ENCODE data around the gene SULF2.

The SULF2 gene

DNA sequence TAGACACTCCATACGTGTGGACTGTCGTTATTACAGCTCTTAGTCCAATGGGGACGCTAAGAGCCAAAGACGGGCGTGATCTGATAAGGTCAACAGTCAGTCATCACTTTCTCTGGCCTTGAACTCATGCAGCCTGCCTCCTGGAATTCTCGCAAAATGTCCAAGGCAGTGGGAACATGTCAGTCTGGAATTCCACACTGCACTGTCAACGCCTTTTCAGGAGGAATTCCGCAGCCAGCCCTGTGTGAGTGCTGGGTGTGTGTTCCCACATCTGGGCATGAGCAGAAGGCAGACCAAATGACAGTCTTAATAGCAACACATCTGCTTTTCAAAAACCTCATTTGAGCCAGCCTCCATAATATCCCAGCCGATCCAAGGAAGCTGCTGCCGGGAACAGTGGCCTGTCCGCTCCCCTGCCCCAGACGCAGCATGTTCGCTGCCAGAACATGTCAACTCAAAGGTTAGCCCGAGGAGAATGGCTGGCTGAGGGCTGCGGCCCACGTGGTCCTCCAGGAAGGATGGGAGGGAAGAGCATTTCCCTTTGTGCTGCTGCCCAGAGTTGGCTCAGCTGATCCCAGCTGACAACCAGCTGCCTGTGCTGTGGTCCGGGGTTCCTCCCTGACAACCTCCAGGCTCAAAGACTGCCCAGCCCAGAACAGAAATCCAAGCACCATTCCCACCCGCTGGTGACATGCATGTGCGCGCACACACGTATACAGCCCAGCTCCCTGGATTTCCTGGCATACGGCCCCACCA is 103.1 kb downstream of the SULF2 start:
- no peak for DNase-seq

DNA sequence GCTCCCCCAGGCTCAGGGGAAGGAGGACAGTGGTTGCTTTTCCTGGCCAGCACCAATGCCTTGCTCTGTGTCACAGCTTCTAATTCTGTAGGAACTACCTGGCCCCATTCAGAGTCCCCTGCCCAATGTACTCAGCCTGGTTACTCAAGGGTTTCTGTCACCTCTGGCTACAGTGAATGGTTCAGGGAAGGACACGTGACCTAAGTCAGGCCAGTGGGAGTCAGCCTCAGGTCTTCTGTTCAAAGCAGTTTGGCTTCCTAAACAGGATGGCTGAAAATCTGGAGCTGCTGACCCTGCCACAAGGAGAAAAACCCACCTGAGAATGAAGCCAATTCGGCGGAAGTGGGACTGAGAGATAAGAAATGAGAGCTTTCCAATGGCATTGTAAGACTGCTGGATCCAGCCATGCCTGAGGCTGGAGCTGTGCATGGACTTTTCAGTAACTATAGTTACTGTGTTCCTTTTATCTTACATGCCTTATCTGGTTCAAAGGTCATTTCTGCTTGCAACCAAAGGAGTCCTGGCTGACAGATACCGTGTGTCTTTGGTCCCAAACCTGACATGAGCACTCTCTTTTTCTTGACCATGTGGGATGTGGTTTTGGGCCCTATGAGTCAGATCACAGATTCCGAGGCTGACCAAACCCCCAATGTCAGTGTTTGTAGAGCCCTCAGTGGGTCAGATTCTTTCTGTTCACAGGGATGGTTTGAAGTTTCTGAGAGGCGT is 104.3 kb downstream of the SULF2 start:
- DNase-seq, result no peak

DNA sequence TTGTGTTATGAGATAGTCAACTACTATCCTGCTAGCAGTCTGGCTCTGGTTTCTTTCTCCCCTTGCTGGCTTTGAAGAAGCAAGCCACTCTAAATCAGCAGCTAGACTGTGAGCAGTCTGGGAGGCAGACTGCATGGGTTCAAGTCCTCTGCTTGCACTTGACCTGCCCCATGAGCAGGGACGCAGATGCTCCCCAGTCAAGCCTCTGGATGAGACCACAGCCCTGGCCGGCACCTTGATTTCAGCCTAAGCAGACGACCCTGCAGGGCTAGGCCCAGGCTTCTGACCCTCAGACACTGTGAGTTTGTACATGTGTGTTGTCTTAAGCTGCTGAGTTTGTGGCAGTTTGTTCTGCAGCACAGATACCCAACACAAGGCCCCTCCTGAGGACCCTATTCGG is 105.8 kb downstream of the SULF2 start:
- no peak for DNase-seq

DNA sequence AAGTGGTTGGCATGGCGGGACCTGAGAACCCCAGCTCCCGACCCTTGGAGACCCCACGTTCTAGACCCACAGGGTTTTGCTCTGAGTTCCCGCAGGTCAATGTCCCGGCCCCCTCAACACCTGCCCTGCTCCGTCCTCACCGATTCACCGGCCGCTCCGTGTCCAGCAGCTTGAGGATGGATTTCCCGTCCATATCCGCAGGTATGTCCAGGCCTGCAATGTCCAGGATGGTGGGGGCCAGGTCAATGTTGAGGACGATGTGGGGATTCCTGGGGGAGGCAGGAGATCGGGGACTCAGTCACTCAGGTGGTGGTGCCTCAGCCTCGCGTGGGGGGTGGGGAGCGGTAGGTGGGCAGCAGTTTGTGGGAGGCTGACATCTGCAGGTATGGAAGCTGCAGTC is 106.7 kb downstream of the SULF2 start:
- DNase-seq, result peak; percentile 47

DNA sequence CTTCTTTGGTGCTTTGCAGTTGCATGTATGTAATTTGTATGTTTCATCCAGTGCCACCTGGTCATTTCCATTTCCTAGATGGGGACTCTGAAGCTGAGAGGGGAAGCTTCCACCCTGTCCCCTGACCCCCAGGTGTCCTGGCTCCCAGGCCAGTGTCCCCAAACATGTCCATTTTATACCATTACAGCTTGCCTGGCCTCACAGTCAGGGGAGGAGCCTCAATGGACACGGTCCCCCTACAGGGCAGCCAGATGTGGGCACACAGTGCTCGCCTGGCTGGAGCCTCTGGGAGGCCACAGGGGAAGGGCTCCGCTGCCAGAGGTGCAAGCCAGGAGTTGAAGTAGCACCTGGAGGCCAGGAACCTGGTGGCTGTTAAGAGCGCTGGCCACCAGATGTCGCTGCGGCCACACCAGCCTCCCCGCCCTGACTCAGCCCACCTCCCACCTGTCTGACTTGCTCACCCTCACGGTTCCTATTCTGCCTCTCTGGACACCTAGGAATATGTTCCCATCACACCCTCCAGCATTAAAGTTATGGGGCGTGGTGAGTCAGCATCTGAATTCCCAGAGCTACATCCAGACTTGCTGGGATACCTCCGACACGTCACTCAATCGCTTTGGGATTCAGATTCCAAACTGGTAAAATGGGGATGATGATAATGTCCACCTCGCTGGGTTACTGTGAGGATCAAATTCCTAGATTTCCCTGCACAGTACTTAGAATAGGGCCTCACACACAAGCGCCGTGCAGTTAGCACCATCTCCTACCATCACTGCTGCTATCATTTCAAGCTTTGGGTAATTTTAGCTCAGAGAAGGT is 107.4 kb downstream of the SULF2 start:
- DNase-seq, result peak; percentile 87

DNA sequence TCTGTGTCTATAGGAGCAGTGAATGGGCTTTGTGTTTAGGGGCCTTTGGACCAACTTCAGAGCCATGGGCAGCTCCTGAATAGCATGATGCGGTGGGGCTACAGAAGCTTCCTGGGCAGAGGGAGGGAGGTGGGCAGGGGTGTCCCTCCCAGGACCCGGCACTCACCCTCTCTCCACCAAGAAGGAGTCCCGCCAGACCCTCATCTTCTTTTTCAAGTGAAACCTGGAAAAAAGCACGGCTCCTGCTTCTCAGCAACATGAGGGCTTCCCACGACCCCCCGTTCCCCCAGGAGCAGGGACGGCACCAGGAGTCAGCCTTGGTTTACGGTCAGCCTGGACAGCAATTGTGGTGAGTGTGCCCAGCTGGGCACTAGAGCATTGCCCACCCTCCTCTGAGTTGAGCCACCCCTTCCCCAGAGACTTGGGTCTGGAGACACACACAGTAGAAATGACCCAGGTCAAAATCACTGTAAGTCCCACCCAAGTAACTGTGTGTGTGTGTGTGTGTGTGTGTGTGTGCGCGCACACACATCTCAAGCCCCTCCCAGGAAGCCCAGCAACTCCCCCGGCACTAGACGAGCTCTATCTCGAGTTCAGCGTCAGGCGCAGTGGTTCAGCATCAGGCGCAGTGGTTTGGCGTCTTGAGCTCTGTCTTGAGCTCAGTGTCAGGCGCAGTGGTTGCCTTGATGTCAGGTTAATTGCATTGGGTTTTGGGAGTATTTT is 108.2 kb downstream of the SULF2 start:
- no peak for DNase-seq

DNA sequence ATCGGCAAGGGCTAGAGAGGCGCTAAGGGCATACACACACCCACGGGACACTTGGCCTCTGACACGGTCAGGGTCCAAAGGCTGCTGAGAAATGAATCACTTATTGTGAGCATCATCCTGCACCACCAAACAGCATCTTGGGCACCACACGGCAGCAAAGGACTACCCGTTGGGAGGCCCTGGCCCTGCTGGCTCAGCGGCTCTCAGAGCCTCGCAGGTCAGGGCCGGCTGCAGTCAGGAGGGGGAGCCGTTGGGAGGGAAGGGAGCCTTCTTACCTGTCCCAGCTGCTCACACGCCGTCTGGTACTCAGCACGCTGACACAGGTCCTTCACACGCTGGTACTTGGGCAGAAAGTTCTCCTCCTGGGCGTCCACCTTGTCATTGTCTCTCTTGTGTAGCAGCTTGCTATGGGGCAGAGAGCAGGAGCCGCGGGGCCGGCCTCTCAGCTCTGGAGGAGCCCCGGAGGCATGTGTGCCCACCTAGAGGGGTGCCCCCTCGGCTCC is 109.0 kb downstream of the SULF2 start:
- peak; percentile 46 for DNase-seq

DNA sequence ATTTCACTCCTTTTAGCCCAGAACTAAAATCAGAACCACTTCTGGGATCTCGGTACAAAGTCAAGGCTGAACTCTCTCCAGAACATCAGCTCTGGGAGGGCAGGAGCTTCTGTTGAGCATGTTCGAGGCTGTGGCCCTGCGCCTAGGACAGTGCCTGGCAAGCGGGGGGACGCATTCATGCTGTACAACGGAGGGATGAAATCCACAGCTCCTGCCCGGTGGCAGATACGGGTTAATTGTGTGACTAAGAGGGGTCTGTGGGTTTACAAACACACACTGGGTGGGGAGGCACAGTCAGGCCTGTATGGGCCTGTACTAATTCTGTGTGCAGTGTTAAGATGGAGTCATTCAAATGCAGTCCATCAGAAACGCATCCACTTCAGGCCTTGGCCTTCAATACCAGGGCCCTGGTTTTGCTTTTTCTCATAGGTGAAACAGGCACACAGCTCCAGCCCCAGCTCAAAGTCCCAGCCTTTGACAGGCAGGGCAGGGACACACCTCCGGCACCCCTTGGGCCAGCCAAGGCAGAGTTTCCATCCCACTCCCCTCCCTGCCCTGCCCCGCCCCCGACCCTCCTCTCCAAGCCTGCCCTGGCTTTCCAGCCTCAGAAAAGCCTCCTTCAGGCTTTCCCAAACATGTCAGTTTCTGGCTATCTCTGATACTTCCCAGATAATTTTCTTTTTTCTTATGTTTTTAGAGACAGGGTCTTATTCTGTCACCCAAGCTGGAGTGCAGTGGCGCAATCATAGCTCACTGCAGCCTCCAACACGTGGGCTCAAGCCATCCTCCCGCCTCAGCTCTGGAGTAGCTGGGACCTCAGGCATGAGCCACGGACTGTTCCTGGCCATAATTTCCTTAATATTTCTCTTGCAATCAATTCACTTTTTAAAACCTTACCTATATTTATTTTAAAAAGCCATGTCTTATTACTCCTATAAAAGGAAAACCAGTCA is 109.8 kb downstream of the SULF2 start:
- DNase-seq, result peak; percentile 23

DNA sequence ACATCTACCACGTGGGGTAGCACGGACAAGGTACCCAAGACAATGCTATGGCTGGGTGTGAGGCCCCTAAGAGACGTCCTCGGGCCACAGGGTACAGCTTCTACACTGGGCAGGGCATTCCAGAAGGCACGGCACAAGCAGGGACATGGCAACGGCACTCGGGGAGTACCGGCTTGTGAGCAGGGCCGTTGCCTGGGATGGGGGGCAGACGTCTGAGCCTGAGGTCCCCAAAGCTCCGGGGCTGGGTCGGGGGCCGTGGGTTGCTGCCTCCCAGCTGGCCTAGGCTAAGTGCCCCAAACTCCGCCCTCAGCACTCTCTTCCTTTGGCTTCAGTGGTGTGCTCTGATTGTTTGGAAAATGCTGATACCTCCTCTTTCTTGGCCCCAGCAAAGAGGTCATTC is 110.6 kb downstream of the SULF2 start:
- peak; percentile 49 for DNase-seq

DNA sequence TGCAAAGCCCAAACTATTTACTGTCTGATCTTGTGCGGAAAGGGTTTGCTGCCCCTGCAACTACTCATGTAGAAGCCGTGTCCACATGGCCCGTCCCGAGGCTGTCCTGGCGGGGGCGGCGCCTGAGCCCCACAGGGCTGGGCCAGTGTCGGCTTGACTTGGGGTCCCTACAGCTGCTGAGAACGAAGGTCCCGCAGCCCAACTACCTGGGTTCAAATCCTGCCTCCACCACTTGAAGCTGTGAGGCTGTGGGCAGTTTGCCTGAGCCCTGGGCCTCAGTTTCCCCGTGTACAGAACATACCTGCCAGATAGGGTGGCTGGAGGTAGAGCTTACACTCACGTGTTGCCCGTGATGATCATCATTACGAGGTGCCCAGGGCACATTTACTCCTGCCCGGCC is 111.1 kb downstream of the SULF2 start:
- DNase-seq, result no peak

DNA sequence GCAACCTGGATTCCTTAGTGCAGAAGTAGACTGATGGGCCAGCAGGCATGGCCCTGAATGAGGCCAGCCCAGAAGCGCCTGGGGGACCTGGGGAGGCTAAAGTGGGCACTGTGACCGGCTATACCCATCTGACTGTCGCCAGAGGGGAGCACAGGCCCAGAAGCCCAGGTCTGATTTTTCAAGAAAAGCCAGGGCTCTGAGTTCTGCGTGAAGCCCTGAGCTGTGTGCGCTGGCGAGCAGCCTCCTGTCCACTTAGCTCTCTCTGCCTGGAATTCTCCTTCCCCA is 111.7 kb downstream of the SULF2 start:
- no peak for DNase-seq

DNA sequence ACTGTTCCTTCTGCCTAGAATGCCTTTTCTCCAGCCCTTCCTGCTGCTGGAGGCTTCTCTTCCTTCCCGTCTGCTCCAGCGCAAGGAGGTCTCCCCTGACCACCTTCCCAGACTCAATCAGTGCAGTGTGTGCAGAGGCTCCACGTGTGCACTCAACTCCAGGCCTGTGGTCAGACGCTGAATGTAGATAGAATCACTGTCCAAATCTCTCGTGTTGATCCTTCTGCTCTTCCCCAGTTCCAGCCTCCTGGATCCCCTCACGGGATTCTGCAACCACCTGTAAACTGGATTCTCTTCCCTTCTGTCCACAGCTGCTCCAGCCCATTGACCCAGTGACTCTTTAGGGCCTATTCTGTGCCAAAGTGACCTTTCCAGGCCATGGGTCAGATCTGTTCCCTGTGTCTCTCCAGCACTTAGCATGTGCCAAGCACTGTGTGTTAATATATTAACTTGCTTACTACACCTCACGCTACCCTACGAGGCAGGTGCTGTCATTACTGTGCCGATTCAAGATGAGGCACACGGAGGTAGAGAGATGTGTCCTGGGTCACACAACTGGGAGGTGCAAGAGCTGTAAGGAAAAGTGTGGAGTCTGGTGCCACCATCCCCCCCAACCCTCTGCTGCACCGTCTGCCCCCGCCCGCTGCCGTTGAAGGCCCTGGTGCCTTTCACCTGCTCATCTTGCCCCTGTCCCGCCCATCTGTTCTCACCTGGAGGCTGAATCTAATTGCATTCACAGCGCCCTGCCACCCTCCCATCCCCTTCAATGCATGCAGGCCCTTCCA is 112.2 kb downstream of the SULF2 start:
- DNase-seq, result peak; percentile 49

DNA sequence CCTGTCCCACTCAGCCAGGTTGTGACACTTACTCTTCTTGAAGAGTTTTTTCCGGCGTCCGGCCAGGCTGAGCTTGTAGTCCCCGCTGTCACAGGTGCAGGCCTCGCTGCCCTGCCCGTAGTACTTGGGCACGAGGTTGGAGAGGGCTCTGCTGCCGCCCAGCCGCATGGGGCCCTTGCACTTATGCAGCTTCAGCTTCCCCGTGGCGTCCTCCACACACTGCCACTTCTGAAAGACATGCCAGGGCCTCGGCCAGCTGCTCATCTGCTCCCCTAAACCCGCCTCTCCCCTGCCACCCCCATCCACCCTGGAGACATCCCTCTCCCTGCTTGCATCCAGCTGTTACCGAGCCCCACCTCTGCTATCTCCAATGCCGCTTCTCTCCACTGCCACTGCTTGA is 113.1 kb downstream of the SULF2 start:
- DNase-seq, result peak; percentile 52

DNA sequence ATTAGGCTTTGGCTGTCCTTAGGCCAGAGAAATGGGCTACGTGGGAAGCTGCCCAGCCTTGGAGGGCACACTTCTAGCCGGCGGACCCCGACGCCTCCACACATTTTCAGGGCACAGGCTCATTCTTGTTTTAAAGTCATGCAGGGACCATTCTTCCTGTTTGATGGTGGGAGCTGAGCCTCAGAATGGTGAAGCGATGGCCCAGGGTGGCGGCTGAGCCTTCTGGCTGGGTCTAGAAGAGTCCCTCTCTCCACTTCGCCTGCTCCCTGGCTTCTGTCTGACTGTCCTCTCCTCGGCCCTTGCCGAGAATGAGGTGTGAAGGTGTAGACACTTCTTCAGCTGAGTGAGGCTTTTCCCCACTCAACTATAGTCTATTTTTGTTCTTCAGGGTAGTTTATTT is 114.4 kb downstream of the SULF2 start:
- peak; percentile 49 for DNase-seq

DNA sequence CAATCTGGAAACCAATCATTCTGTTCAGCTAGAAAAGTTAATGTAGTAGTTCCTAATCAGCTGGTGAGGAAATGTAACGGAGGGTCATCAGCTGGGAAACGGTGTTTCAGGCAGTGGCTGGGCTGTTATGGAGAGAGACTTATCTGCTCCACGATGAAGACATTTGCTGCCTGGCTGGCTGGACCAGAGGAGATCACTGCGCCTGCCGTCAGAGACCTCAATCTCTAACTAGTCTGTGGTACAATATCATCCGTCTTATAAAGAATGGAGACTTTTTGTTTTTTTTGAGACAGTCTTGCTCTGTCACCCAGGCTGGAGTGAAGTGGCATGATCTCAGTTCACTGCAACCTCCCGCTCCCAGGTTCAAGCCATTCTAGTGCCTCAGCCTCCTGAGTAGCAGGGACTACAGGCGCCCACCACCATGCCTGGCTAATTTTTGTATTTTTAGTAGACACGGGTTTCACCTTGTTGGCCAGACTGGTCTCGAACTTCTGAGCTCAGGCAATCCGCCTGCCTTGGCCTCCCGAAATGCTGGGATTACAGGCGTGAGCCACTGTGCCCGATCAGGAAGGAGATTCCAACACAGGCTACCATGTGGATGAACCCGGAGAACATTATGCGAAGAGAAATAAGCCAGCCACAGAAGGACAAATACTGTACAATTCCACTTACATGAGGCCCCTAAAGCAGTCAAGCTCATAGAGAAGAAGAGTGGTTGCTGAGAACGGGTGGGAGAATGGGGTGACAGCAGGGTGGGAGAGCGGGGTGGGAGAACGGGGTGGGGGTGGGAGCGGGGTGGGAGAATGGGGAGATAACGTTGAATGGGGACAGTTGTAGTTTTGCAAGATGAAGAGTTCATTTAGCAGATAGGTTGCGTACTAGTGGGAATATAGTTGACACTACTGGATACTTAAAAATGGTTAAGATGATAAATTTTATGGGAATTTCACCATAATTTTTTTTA is 115.1 kb downstream of the SULF2 start:
- no peak for DNase-seq

DNA sequence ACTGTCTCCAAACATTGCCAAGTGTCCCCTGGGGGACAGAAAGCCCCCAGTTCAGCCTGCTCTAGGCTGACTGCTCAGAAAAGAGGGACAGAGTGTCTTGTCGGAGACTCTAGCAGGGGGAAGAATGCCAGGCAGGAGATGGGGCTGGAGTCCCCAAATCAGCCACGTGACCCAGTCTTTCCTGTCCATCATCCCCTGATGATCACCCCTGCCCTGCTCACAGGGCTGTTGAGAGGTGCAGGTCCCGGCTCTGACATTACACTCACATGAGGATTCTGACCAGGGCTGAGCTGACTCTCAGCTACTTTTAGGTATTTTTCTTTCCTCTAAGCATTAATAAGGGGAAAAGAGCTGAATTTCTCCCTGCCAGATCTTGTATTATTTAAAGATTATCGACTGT is 115.8 kb downstream of the SULF2 start:
- peak; percentile 40 for DNase-seq

DNA sequence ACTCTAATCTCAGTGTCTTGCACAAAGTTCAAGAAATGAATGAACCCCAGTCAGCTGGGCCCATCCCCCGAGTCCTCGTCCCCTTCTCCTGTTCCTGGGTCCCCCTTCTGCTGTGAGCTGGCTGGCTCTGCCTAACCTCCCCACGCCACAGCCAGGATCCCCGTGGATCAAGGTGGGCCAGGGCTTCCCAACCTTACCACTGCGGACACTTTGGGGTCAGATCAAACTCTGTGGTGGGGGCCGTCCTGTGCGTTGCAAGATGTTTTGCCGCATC is 116.2 kb downstream of the SULF2 start:
- DNase-seq, result no peak

DNA sequence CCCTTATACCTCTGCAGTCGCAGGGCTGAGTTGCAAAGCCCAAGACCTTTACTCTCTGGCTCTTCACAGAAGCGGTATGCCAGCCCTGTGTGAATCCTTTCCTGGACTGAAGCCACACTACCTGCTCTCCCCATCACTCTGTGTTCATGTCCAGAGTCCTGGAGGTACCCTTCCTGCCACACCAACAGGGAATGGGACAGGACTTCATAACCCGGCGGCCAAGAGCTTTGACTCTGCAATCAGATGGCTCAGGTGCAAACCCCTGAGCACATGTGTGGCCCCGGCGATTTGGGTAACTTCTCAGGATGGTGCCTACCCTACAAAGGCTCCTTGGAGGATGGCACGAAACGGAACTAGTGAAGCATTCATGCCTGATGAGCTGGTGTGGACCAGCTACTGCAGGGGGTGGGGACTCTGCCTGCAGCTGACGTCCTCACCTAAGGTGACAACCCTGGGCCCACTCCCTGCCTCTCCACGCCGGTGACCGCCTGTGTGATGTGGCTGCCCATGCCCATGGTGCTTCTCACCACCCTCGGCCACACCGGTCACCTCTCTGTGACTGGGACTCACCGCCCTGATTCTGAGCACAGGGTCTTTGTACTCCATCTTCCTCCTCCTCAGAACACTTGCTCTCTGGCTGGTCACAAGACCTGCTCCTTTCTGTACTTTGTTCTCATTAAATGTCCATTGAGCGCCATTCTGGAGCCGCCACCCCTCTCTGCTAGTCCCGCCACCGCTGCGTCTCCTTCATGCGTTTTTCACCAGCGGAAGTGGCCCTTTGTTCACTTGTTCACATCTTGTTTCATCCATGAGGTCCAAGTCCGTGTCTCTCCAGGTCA is 116.7 kb downstream of the SULF2 start:
- DNase-seq, result no peak

Measured in activated CD8-positive, alpha-beta memory T cell treated with anti-CD3 and anti-CD28 coated beads, Interleukin-2, amount 50 U/mL, for 48 hours (primary cell).